Keratinocyte (primary cell): Measurements from ENCODE around the gene BCAS3. TPM values are rescaled to one million over a fixed set of nuclear protein-coding genes. Genes with fewer than 3 reads are reported as not detected.

Source experiments
- DNase-seq: peaks from one replicate; pipeline ENCODE4 v3.0.0-alpha.2; 2011; ENCODE audit warnings: low read depth, missing footprints, low spot score
- FAIRE-seq: peaks from 2 replicates; lab custom pipeline; 2011; peaks lifted over from hg19 to GRCh38; lab: Jason Lieb, UNC
- H2AFZ ChIP-seq: 2 replicates; pipeline ENCODE4 v1.6.0; 2012; ENCODE audit warnings: low read length, control low read depth, inconsistent platforms; ENCODE audit not compliant: control insufficient read depth
- H3K27ac ChIP-seq: 2 replicates; pipeline ENCODE4 v1.5.1; 2011; ENCODE audit warnings: low read length; ENCODE audit not compliant: control insufficient read depth, insufficient read depth
- H3K27me3 ChIP-seq: 3 replicates; pipeline ENCODE4 v1.6.0; 2011; ENCODE audit warnings: low read length; ENCODE audit not compliant: control insufficient read depth, insufficient read depth; ENCODE audit errors: extremely low read depth
- H3K36me3 ChIP-seq, 2 experiments: 2 replicates in 1 of 2; 3 replicates in 1 of 2; pipeline ENCODE4 v1.5.1; 2011; ENCODE audit warnings: low read length in 2 of 2, mild to moderate bottlenecking in 1 of 2; ENCODE audit not compliant: control insufficient read depth in 2 of 2, insufficient read depth in 2 of 2; ENCODE audit errors: extremely low read depth in 1 of 2
- H3K4me1 ChIP-seq: 3 replicates; pipeline ENCODE4 v1.5.1; 2011; ENCODE audit warnings: low read length; ENCODE audit not compliant: control insufficient read depth, insufficient read depth; ENCODE audit errors: extremely low read depth
- H3K4me2 ChIP-seq: 3 replicates; pipeline ENCODE4 v1.6.0; 2011; ENCODE audit warnings: low read depth, low read length; ENCODE audit not compliant: control insufficient read depth, insufficient read depth; ENCODE audit errors: extremely low read depth
- H3K4me3 ChIP-seq, 3 experiments: fragments of 200-600 bp in 1 of 3; sonication (generic) in 1 of 3; 2 replicates in 2 of 3; 3 replicates in 1 of 3; pipeline ENCODE4 v1.5.1; 2011 to 2016; ENCODE audit warnings: low read length in 3 of 3, mild to moderate bottlenecking in 3 of 3, control low read depth in 2 of 3, inconsistent platforms in 1 of 3, low read depth in 1 of 3, mixed read lengths in 1 of 3, mixed run types in 1 of 3, moderate library complexity in 1 of 3; ENCODE audit not compliant: control insufficient read depth in 2 of 3, insufficient read depth in 2 of 3; ENCODE audit errors: extremely low read depth in 1 of 3
- H3K79me2 ChIP-seq: 2 replicates; pipeline ENCODE4 v1.6.0; 2012; ENCODE audit warnings: low read length; ENCODE audit not compliant: control insufficient read depth, insufficient read depth
- H3K9ac ChIP-seq: 3 replicates; pipeline ENCODE4 v1.6.0; 2011; ENCODE audit warnings: low read length; ENCODE audit not compliant: control insufficient read depth, insufficient read depth; ENCODE audit errors: extremely low read depth
- H3K9me1 ChIP-seq: 3 replicates; pipeline ENCODE4 v1.6.0; 2011; ENCODE audit warnings: low read length; ENCODE audit not compliant: control insufficient read depth, insufficient read depth; ENCODE audit errors: extremely low read depth
- H3K9me3 ChIP-seq: 2 replicates; pipeline ENCODE4 v1.5.1; 2012; ENCODE audit warnings: low read depth, low read length; ENCODE audit not compliant: control insufficient read depth
- H4K20me1 ChIP-seq: 3 replicates; pipeline ENCODE4 v1.6.0; 2011; ENCODE audit warnings: low read length; ENCODE audit not compliant: control insufficient read depth, insufficient read depth; ENCODE audit errors: extremely low read depth
- CTCF ChIP-seq, 3 experiments: IDR thresholded peaks in 1 of 3; conservative IDR thresholded peaks in 1 of 3; optimal IDR thresholded peaks in 1 of 3; 2 replicates in 2 of 3; 3 replicates in 1 of 3; pipeline versions ENCODE3 to v1.5.1; 2011; ENCODE audit warnings: low read length in 3 of 3, mild to moderate bottlenecking in 3 of 3, moderate library complexity in 2 of 3, control low read depth in 1 of 3, inconsistent platforms in 1 of 3; ENCODE audit not compliant: insufficient read depth in 2 of 3; ENCODE audit errors: extremely low read depth in 1 of 3
- EZH2 ChIP-seq: IDR thresholded peaks from one replicate; pipeline ENCODE4 v1.6.1; 2012; ENCODE audit warnings: inconsistent platforms, mild to moderate bottlenecking, low read length, moderate library complexity
- dilution Hi-C: fragments of 300-500 bp; cut with MboI; formaldehyde crosslinking; loops from one replicate; pipeline ENCODE4 v1.7.0; 2020; ENCODE audit warnings: low sequenced_read_pairs; ENCODE audit not compliant: extremely low pct_ligation_motif_present
- polyA plus RNA-seq, 5 experiments: library from polyadenylated mRNA; depleted of rRNA in 3 of 5; stranded (reverse) in 3 of 5; stranded (forward) in 1 of 5; unstranded in 1 of 5; fragments of >200 nt; gene quantifications; 1 replicate in 1 of 5; 2 replicates in 3 of 5; 3 replicates in 1 of 5; pipeline versions ENCODE4 v1.2.1 to v1.2.3, GENCODE V29; 2011 to 2012; ENCODE audit warnings: missing spikeins in 2 of 5, low read depth in 1 of 5, low replicate concordance in 1 of 5

Gene BCAS3
- polyA plus RNA-seq, 1 donor (not counting 4 experiments of a cell fraction or from before 2014, with no cell fraction given): 11.8 TPM

- no peak for DNase-seq
- H3K4me2 ChIP-seq: no peak overlapping the region
- H3K4me1 ChIP-seq: peaks cover 17% of the 10 kb centered on the region
- dilution Hi-C loops: no loop called here
- H3K79me2 ChIP-seq: no peaks in the 10 kb centered on the region
- H3K27me3 ChIP-seq: no peaks in the 10 kb centered on the region
- H3K27ac ChIP-seq: no peak overlapping the region
- H3K4me3 ChIP-seq: no peak overlapping the region
- H3K9ac ChIP-seq: no peak overlapping the region
- H3K9me3 ChIP-seq: no peaks in the 10 kb centered on the region
- H3K9me1 ChIP-seq: no peaks in the 10 kb centered on the region
- FAIRE-seq: no peak
- H2AFZ ChIP-seq: no peak overlapping the region
- peaks cover 0 to 2% of the 10 kb centered on the region in 2 experiments for H3K36me3 ChIP-seq
- no peaks in the 10 kb centered on the region for H4K20me1 ChIP-seq
- no peak for TF ChIP-seq EZH2
- no peak for TF ChIP-seq CTCF (optimal IDR thresholded peaks at IDR 0.05 in 1 of 3, IDR thresholded peaks at IDR 0.05 in 1 of 3, conservative IDR thresholded peaks at IDR 0.05 in 1 of 3; ENCODE audit: extremely low read depth in 1 of 3, insufficient read depth in 2 of 3, low read length in 3 of 3)
Measured at GRCh38 chr17:60679287-60679686, 1.6 kb downstream of the BCAS3 start.

GRCh38 chr17:60680754-60681153 lies 3.1 kb downstream of the BCAS3 start:
- H3K4me2 ChIP-seq: no peak overlapping the region
- H3K36me3 ChIP-seq: peaks cover 0 to 4% of the 10 kb centered on the region in 2 experiments
- no peak overlapping the region for H3K27ac ChIP-seq
- H4K20me1 ChIP-seq: no peaks in the 10 kb centered on the region
- H3K9ac ChIP-seq: no peak overlapping the region
- dilution Hi-C loops: no loop called here
- H3K9me3 ChIP-seq: no peaks in the 10 kb centered on the region
- no peaks in the 10 kb centered on the region for H3K79me2 ChIP-seq
- H2AFZ ChIP-seq: no peak overlapping the region
- H3K9me1 ChIP-seq: no peaks in the 10 kb centered on the region
- no peaks in the 10 kb centered on the region for H3K27me3 ChIP-seq
- FAIRE-seq (no peak), DNase-seq (no peak)
- H3K4me1 ChIP-seq: peaks cover 17% of the 10 kb centered on the region
- H3K4me3 ChIP-seq: no peak overlapping the region
- TF ChIP-seq EZH2 (no peak), CTCF (optimal IDR thresholded peaks at IDR 0.05 in 1 of 3, IDR thresholded peaks at IDR 0.05 in 1 of 3, conservative IDR thresholded peaks at IDR 0.05 in 1 of 3; ENCODE audit: extremely low read depth in 1 of 3, insufficient read depth in 2 of 3, low read length in 3 of 3) (no peak)
